DOHH2 (cell line): ENCODE results near the gene DAAM1.

Source experiments
- CTCF ChIP-seq: fragments of 200-600 bp; sonication (generic); IDR thresholded peaks from one replicate; pipeline ENCODE4 v1.5.1; 2014; ENCODE audit warnings: antibody characterized with exemption, mild to moderate bottlenecking, low read depth, low read length; ENCODE audit not compliant: poor library complexity, severe bottlenecking
- EZH2phosphoT487 ChIP-seq: fragments of 200-600 bp; sonication (generic); IDR thresholded peaks from 2 replicates; pipeline ENCODE4 v1.6.1; 2017; ENCODE audit warnings: borderline replicate concordance, mild to moderate bottlenecking, antibody characterized with exemption, low read length, moderate library complexity, mixed read lengths

GRCh38 chr14:59417311-59417710 lies 228.8 kb downstream of the DAAM1 start:
- TF ChIP-seq CTCF: no peak
- no peak for TF ChIP-seq EZH2phosphoT487
